Fibroblast of lung (primary cell): ENCODE results near the gene KLHL26. TPM values are rescaled to one million over a fixed set of nuclear protein-coding genes. Genes with fewer than 3 reads are reported as not detected.
A peak's percentile ranks its signal among the peaks of the same experiment; 100 is the strongest.

Experiments used
- DNase-seq, 2 donors: peaks; one replicate each; pipeline versions ENCODE4 v3.0.0 to v3.0.0-alpha.2; 2010; ENCODE audit warnings: low read depth in 2 of 2
- H2AFZ ChIP-seq: 2 replicates; pipeline ENCODE4 v1.5.1; 2012; ENCODE audit warnings: low read length, control low read depth, inconsistent platforms
- H3K27ac ChIP-seq: 2 replicates; pipeline ENCODE4 v1.5.1; 2011; ENCODE audit warnings: low read length, control low read depth; ENCODE audit not compliant: insufficient read depth
- H3K27me3 ChIP-seq: 2 replicates; pipeline ENCODE4 v1.5.1; 2011; ENCODE audit warnings: mild to moderate bottlenecking, low read length; ENCODE audit not compliant: control insufficient read depth, insufficient read depth
- H3K36me3 ChIP-seq: 2 replicates; pipeline ENCODE4 v1.5.1; 2011; ENCODE audit warnings: low read length; ENCODE audit not compliant: control insufficient read depth, insufficient read depth
- H3K4me1 ChIP-seq: 2 replicates; pipeline ENCODE4 v1.5.1; 2011; ENCODE audit warnings: low read length; ENCODE audit not compliant: control insufficient read depth, insufficient read depth; ENCODE audit errors: extremely low read depth
- H3K4me2 ChIP-seq: 2 replicates; pipeline ENCODE4 v1.5.1; 2011; ENCODE audit warnings: low read length, control low read depth; ENCODE audit not compliant: insufficient read depth; ENCODE audit errors: extremely low read depth
- H3K4me3 ChIP-seq, 4 experiments: fragments of 200-600 bp in 1 of 4; sonication (generic) in 1 of 4; replicated peaks in 1 of 4; 2 replicates each; pipeline ENCODE4 v1.5.1; 2011 to 2016; ENCODE audit warnings: low read length in 4 of 4, low read depth in 3 of 4, mild to moderate bottlenecking in 3 of 4, control low read depth in 2 of 4, inconsistent platforms in 1 of 4, mixed read lengths in 1 of 4; ENCODE audit not compliant: insufficient read depth in 1 of 4; ENCODE audit errors: control extremely low read depth in 1 of 4
- H3K79me2 ChIP-seq: 2 replicates; pipeline ENCODE4 v1.5.1; 2012; ENCODE audit warnings: mild to moderate bottlenecking, low read length, inconsistent platforms; ENCODE audit not compliant: control insufficient read depth, insufficient read depth
- H3K9ac ChIP-seq: 2 replicates; pipeline ENCODE4 v1.5.1; 2011; ENCODE audit warnings: mild to moderate bottlenecking, low read length, control low read depth; ENCODE audit not compliant: insufficient read depth
- H3K9me3 ChIP-seq: 2 replicates; pipeline ENCODE4 v1.5.1; 2012; ENCODE audit warnings: low read depth, low read length; ENCODE audit not compliant: control insufficient read depth, insufficient read depth
- H4K20me1 ChIP-seq: 2 replicates; pipeline ENCODE4 v1.5.1; 2011; ENCODE audit warnings: low read length; ENCODE audit not compliant: control insufficient read depth, insufficient read depth; ENCODE audit errors: extremely low read depth
- CTCF ChIP-seq, 2 donors: IDR thresholded peaks in 1 of 2; conservative IDR thresholded peaks in 1 of 2; 1 replicate in 1 of 2; 2 replicates in 1 of 2; pipeline ENCODE4 v1.5.1; 2011 to 2012; ENCODE audit warnings: low read length in 2 of 2, control low read depth in 1 of 2, inconsistent platforms in 1 of 2, low read depth in 1 of 2, mild to moderate bottlenecking in 1 of 2
- EZH2 ChIP-seq: IDR thresholded peaks from 2 replicates; pipeline ENCODE4 v1.5.1; 2012; ENCODE audit warnings: low read length, control low read depth, mild to moderate bottlenecking; ENCODE audit errors: missing control alignments
- polyA plus RNA-seq, 2 donors: library from polyadenylated mRNA; depleted of rRNA in 1 of 2; stranded (reverse) in 1 of 2; unstranded in 1 of 2; fragments of >200 nt; gene quantifications; 2 replicates each; pipeline ENCODE4 v1.2.1, GENCODE V29; 2011 to 2012; ENCODE audit warnings: missing spikeins in 1 of 2
- total RNA-seq: library from RNA; depleted of rRNA; stranded (reverse); fragments of >200 nt; gene quantifications from 2 replicates; pipeline ENCODE4 v1.2.1, GENCODE V29; 2014

The KLHL26 gene
- total and polyA plus RNA-seq, 2 donors (not counting 1 experiment from before 2014, with no cell fraction given): 1.4 to 3.5 TPM

GRCh38 chr19:18605546-18606280 lies 31.1 kb upstream of the KLHL26 start:
- no peak for DNase-seq
- Histone ChIP-seq H3K9ac (no peak overlapping the region), H3K4me2 (no peak overlapping the region), H2AFZ (no peak overlapping the region), H4K20me1 (no peaks in the 10 kb centered on the region), H3K4me1 (no peaks in the 10 kb centered on the region), H3K9me3 (no peaks in the 10 kb centered on the region), H3K27me3 (peaks cover 57% of the 10 kb centered on the region), H3K4me3 (no peak overlapping the region), H3K27ac (no peak overlapping the region), H3K36me3 (no peaks in the 10 kb centered on the region), H3K79me2 (no peaks in the 10 kb centered on the region)
- TF ChIP-seq CTCF (conservative IDR thresholded peaks at IDR 0.05 in 1 of 2, IDR thresholded peaks at IDR 0.05 in 1 of 2; ENCODE audit: low read depth in 1 of 2, low read length in 2 of 2) (no peak), EZH2 (peak; percentile 89)

- Histone ChIP-seq H4K20me1 (no peaks in the 10 kb centered on the region), H3K27ac (no peak within 1 kb of the TSS), H3K4me2 (peak within 1 kb of the TSS; percentile 35), H3K79me2 (no peaks in the 10 kb centered on the region), H3K36me3 (no peaks in the 10 kb centered on the region), H3K9me3 (no peaks in the 10 kb centered on the region), H3K4me3 (peak within 1 kb of the TSS in 1 of 4 experiments; percentile 17), H3K27me3 (peaks cover 64% of the 10 kb centered on the region), H3K9ac (no peak within 1 kb of the TSS), H2AFZ (no peak within 1 kb of the TSS), H3K4me1 (no peaks in the 10 kb centered on the region)
- no peak for DNase-seq
- TF ChIP-seq EZH2 (no peak), CTCF (conservative IDR thresholded peaks at IDR 0.05 in 1 of 2, IDR thresholded peaks at IDR 0.05 in 1 of 2; ENCODE audit: low read depth in 1 of 2, low read length in 2 of 2) (no peak)
Measured at GRCh38 chr19:18606281-18607225, 30.3 kb upstream of the KLHL26 start, which contains the start of gene CRLF1. Gene CRLF1 (minus strand): TSS chr19:18606799. CDS start chr19:18606656, 143 bp downstream.
